PFSK-1 (cell line): ENCODE measurements around the gene SYNGR1.

Experiments used
- POLR2AphosphoS5 ChIP-seq: IDR thresholded peaks from 2 replicates; pipeline ENCODE4 v1.6.1; 2012; ENCODE audit warnings: low read depth, mild to moderate bottlenecking, control low read depth, low read length, moderate library complexity
- REST ChIP-seq, 2 experiments: IDR thresholded peaks; 2 replicates each; pipeline versions ENCODE4 v1.6.1 to v1.8.0; 2011 to 2012; ENCODE audit warnings: low read depth in 2 of 2, low read length in 2 of 2, control low read depth in 1 of 2, inconsistent platforms in 1 of 2, mild to moderate bottlenecking in 1 of 2, moderate library complexity in 1 of 2; ENCODE audit not compliant: insufficient read depth in 1 of 2
- TAF1 ChIP-seq: IDR thresholded peaks from 2 replicates; pipeline ENCODE4 v1.6.1; 2012; ENCODE audit warnings: low read length, control low read depth, borderline replicate concordance; ENCODE audit not compliant: insufficient read depth

DNA sequence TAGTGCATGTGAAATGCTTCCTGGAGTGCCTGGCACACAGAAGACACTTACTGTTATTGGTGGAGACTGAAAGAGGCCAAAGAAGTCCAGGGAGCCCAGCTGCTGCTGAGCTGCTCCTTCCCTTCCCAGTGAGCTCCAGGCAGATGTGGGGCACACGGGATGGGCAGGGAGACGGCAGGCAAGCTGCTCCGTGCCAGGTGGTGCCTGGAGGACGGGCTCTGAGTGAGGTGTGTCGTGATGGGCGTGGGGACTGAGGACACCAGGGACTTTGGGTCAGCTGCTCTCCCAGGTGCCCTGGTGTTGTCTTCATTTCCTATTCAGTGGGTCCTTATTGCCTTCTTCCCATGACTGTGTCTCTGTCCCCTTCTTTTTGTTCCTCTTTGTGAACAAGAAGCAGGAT lies 69.3 kb downstream of the SYNGR1 start:
- no peak for TF ChIP-seq TAF1
- TF ChIP-seq POLR2AphosphoS5, result no peak
- TF ChIP-seq REST (IDR thresholded peaks at IDR 0.05; ENCODE audit: insufficient read depth in 1 of 2, low read depth in 2 of 2, low read length in 2 of 2), result no peak
